HG03432 (cell line): ENCODE measurements around the gene LIN52.

Source experiments
- ATAC-seq: cut with Tn5 transposase; IDR thresholded peaks from one replicate; pipeline ENCODE4 v1.9.1; 2021; ENCODE audit warnings: mild to moderate bottlenecking, moderate library complexity; ENCODE audit not compliant: unreplicated experiment

The LIN52 gene

GRCh38 chr14:74221741-74222140 is 137.0 kb downstream of the LIN52 start:
- ATAC-seq = no peak

DNA sequence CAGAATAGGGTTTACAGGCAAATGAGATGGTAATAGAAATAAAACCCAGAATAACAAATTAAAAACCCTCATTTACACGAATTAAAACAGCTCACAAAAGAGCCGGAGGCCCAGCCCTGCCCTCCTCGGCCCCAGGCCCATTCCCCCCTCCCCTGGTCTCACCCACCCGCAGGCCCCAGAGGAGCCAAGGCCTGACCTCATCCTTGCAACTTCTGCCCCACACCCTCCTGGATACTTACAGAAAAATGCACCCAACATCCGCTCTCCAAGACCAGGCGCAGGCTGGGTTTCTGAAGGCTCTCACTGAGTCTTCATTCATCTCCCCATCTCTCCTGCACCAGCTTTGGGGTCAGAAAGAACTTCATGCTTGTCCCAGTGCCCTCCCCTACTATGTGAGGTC is 138.3 kb downstream of the LIN52 start:
- no peak for ATAC-seq

DNA sequence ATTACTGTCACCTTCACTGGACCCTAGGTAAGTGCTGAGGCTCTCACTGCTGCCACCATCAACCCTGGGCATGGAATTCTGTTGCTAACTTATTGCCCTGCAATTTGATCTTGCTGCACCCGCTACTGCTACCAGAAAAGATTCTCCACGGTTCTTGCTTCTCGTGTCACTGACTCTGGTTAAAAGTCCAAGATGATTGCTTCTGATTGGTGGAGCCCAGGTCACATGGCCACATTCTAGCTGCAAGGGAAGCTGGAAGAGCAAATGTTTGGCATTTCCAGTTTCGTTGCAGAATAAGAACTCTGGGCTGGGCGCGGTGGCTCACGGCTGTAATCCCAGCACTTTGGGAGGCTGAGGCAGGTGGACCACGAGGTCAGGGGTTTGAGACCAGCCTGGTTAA is 147.0 kb downstream of the LIN52 start:
- no peak for ATAC-seq

- no peak for ATAC-seq
Observed at GRCh38 chr14:74235017-74235416, 150.3 kb downstream of the LIN52 start.

- no peak for ATAC-seq
Observed at GRCh38 chr14:74237441-74237840, 152.7 kb downstream of the LIN52 start.

DNA sequence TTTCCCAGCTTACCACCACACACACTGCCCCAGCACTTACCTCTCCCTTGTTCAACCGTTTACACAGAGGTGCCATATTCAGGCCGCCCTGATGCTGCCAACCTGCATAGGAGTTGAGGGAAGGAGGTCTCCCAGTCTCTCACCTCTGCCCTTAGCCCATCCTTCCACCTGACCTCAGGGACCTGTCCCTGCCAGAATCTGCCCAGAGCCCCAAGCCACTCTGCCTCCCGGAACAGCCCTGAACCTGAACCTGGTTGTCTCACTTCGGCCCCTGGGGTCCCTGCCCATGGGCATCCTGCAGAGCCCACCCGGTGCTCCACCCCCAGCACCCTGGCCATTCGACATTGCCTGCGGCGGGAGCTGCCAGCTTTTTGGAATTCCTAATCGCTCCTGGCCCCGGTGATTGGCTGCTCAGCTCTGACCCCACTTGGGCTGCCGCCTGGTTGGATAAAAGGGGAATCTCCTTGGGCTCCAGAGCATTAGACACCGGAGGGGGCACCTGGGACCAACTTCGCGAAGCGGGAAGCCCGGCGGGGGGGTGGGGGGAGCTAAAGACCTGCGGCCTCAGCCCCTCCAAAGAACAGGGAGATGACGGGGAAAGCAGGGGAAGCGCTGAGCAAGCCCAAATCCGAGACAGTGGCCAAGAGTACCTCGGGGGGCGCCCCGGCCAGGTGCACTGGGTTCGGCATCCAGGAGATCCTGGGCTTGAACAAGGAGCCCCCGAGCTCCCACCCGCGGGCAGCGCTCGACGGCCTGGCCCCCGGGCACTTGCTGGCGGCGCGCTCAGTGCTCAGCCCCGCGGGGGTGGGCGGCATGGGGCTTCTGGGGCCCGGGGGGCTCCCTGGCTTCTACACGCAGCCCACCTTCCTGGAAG is 154.5 kb downstream of the LIN52 start, which contains the start of gene VSX2:
TSS of gene VSX2 (plus strand) at position 476 of the 874 bp plus-strand sequence. CDS start at position 589, 113 bp downstream.
- no peak for ATAC-seq

DNA sequence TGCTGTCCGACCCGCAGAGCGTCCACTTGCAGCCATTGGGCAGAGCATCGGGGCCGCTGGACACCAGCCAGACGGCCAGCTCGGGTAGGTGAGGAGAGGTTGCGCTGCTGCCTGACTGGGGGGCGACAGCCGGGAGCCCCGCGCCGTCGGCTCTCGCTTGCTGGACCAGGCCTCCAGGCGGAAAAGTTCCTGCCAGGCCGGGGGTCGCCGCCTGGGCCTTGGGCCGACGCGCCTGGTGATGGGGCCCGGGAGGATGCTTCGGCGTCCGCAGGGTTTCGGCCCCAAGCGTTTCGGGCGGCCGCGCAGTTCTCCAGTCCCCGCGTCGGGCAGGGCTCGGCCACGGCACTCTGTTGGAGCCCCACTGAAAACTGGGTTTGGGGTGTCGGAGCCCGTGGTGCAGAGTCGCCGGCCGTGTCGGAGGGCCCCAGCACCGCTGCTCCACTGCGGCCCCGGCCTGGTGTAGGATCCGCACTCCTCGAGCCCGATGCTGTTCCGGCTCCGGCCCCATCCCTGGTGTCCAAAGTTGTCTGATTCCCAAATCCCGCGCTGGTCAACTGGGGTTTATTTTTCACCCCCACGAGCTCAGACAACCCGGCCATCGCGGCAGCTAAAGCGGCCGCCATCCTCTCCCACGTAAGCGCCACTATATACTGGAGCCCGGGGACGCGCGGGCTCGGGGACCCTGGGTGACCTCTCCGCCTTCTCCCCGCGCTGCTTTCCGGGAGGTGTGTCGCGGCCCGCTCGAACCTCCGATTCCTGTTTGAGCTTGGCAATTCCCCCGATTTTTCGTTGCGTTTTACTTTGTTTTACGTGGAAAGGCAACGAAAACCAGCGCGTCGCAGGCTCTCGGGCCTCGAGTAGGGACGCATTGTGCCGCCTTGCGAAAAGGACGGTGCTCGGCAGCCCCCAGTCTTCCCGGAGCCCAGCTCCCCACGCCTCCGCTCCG is 155.4 kb downstream of the LIN52 start:
- ATAC-seq = no peak

DNA sequence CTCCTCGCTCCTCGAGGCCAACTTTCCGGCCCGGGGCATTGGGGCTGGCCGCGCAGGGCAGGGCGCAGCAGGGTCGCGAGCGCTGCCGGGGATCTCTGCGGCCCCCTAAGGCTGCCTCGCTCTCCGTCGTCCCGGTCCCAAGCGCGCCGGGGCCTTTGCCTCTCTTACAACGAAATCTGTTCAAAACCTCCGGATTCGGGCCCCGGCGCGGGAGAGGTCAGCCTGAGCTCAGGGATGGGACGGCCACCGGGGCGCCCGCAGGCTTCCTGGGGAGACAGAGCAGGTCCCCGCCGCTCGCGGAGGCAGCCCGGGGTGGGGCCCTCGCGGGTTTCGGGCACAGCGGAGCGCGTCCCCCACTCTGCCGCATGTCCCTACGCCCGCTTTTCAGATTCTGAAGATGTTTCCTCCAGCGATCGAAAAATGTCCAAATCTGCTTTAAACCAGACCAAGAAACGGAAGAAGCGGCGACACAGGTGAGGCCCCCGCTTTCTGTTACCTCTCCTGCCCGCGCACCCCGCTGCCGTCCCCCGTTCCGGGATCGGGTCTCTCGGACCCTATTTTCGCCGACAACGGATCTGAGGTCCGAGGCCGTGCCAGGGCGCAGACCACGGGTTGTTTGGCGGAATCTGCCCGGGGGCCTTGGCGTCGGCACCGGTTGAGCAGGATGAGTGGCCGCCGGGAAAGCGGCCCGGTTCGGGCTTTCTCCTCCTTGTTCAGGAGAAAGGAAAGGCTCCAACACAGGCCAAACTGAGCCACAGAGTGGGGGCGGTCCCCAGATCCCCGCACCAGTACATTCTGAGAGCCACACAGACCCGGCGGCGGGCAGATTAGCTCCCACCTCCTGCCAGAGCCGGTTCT is 156.3 kb downstream of the LIN52 start:
- no peak for ATAC-seq

DNA sequence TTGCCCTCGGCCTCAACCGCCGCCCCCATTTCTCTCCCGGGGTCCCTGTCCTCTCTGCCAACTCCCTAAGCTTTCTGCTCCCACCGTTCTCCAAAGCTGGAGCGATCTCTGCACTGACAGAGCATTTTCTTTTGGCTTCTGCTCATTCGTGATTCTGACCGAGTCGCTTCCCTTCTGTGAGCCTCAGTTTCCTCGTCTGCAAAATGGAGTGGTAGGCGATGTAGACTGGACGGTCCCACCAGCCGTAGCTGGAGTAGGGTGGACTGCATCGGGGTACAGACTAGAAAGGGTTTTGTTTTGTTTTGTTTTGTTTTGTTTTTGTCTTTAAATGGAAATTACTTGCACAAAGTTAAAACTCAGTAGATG is 156.9 kb downstream of the LIN52 start:
- ATAC-seq = no peak

GRCh38 chr14:74242021-74242779 is 157.4 kb downstream of the LIN52 start:
- ATAC-seq = no peak

GRCh38 chr14:74242780-74243042 is 158.0 kb downstream of the LIN52 start:
- ATAC-seq = no peak

- ATAC-seq = no peak
Observed at GRCh38 chr14:74243051-74243450, 158.3 kb downstream of the LIN52 start.

DNA sequence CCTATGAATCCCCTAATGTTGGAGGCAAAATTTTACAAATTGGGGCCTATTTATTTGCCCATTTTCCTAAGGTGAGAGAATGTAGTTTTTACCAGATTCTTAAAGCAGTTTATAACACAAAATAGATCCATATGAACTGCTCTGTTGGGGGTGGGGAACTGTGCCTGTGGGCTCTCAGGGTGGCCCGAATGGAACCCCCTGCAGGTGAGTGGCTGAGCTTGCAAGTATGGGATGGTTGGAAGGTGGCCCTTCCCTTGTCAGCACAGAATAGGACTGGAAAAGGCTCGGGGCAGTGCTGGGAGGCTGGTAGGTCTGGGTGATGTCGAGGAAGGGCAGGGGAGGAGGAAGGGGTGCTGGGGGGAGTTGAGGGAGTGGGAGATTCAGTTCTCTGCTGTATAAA is 159.4 kb downstream of the LIN52 start:
- ATAC-seq = no peak

DNA sequence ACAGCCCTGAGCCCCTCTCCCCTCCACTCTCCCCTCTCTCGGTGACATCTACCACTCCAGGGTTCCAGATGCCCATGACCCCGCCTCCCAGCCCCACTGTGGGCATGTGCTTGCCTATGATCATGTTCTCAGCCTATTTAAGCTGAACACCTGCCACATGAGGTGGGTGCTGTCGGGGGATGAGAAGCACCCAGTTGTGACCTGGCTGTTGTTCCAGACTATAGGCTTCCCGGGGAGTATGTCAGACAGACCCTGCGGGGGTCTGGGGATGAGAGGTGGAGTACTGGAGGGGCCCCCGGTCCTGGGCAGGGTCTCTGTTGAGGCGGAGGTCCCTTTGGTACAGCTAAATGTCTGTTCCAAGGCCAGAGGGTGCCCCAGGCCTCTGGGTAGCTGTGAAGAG is 160.5 kb downstream of the LIN52 start:
- no peak for ATAC-seq

- ATAC-seq = no peak
Observed at GRCh38 chr14:74246542-74246941, 161.8 kb downstream of the LIN52 start.

DNA sequence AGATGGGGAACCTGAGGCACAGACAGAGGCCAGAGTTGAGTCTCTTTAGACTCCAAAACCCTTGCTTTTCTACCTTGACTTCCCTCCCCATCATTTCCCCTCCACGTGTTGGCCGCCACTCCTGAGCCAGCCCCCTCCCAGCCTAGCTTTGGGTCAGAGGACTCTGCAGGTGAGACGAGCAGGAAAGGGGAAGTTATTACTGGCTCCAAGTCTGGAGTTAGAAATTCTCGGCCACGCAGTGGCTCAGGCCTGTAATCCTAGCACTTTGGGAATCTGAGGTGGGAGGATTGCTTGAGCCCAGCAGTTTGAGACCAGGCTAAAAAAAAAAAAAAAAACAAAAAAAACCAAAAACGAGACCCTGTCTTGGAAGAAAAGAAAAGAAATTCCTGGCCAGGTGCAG is 163.3 kb downstream of the LIN52 start:
- ATAC-seq = no peak

DNA sequence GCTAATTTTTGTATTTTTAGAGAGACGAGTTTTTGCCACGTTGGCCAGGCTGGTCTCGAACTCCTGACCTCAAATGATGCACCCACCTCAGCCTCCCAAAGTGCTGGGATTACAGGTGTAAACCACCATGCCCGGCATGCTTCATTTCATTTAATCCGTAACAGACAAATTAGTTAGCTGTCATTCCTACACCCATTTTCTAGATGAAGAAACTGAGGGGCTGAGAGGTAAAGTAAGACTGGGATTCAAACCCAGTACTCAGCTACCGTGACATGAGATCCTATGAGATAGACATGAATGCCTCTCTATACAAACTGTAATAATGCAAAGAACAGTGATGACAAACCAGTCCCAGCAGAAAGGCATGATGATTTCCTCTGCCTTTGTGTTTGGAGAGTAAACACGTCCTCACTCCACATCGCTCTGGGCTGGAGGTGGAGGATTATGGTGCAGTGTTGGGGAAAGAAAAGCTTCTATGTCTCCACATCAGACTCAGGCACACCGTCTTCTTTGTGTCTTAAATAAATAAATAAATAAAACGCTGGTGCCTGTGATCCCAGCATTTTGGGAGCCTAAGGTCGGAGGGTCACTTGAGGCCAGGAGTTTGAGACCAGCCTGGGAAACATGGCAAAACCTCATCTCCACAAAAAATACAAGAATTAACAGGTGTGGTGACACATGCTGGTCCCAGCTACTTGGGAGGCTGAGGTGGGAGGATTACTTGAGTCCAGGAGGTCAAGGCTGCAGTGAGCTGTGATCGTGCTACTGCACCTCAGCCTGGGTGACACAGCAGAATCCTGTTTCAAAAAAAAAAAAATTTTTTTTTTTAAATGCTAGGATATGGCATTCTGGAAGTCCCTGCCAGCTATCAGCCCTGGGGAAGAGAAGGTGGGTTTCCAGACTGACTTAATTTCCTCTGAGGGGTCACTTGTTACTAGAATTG is 164.9 kb downstream of the LIN52 start:
- ATAC-seq = no peak
